ENCODE measurements around the gene NTM.

DNA sequence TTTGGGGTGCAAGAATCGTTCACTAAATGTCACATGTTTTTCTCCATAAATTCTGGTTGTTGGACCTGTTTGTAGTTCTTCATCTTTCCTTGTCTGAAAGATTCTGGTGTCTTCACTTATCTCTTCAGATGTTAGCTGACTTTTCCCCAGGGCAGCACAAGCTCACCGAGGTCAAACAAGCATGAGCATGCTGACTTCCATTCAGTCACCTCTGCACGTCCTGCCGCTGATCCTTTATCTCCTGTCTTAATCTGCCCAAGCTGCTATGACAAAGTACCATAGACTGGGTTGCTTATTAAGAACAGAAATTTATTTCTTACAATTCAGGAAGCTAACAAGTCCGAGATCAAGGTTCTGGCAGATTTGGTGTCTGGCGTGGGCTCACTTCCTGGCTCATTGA, 800.6 kb downstream of the NTM start:
- TF ChIP-seq, protein P1, sequence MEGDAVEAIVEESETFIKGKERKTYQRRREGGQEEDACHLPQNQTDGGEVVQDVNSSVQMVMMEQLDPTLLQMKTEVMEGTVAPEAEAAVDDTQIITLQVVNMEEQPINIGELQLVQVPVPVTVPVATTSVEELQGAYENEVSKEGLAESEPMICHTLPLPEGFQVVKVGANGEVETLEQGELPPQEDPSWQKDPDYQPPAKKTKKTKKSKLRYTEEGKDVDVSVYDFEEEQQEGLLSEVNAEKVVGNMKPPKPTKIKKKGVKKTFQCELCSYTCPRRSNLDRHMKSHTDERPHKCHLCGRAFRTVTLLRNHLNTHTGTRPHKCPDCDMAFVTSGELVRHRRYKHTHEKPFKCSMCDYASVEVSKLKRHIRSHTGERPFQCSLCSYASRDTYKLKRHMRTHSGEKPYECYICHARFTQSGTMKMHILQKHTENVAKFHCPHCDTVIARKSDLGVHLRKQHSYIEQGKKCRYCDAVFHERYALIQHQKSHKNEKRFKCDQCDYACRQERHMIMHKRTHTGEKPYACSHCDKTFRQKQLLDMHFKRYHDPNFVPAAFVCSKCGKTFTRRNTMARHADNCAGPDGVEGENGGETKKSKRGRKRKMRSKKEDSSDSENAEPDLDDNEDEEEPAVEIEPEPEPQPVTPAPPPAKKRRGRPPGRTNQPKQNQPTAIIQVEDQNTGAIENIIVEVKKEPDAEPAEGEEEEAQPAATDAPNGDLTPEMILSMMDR (IDR thresholded peaks at IDR 0.05), result no peak
- TF ChIP-seq POLR2A (IDR thresholded peaks at IDR 0.05) (no peak), EP300 (IDR thresholded peaks at IDR 0.05) (no peak)
